Thyroid gland (tissue), 4 donors: ENCODE measurements around the gene FEM1C.

Experiments used
- POLR2A ChIP-seq, 2 donors: fragments of 450-650 bp; IDR thresholded peaks; one replicate each; pipeline ENCODE4 v1.6.1; 2017; ENCODE audit warnings: antibody characterized with exemption in 2 of 2, mild to moderate bottlenecking in 2 of 2, moderate library complexity in 1 of 2
- TF ChIP-seq, protein P1 (sequence below), 6 experiments: fragments of 200-600 bp in 3 of 6; fragments of 450-650 bp in 3 of 6; sonication (generic) in 3 of 6; IDR thresholded peaks; one replicate each; pipeline ENCODE4 v1.5.1; 2016 to 2019; ENCODE audit warnings: antibody characterized with exemption in 6 of 6, mild to moderate bottlenecking in 2 of 6, inconsistent platforms in 1 of 6, moderate library complexity in 1 of 6

- TF ChIP-seq, protein P1, sequence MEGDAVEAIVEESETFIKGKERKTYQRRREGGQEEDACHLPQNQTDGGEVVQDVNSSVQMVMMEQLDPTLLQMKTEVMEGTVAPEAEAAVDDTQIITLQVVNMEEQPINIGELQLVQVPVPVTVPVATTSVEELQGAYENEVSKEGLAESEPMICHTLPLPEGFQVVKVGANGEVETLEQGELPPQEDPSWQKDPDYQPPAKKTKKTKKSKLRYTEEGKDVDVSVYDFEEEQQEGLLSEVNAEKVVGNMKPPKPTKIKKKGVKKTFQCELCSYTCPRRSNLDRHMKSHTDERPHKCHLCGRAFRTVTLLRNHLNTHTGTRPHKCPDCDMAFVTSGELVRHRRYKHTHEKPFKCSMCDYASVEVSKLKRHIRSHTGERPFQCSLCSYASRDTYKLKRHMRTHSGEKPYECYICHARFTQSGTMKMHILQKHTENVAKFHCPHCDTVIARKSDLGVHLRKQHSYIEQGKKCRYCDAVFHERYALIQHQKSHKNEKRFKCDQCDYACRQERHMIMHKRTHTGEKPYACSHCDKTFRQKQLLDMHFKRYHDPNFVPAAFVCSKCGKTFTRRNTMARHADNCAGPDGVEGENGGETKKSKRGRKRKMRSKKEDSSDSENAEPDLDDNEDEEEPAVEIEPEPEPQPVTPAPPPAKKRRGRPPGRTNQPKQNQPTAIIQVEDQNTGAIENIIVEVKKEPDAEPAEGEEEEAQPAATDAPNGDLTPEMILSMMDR (IDR thresholded peaks at IDR 0.05) = no peak
- TF ChIP-seq POLR2A (IDR thresholded peaks at IDR 0.05) = no peak
Observed at GRCh38 chr5:115487756-115488155, 56.8 kb downstream of the FEM1C start.
